Measurements from ENCODE around the gene SLC25A34. TPM values are rescaled to one million over a fixed set of nuclear protein-coding genes. Genes with fewer than 3 reads are reported as not detected.

SLC25A34 gene
- total RNA-seq, 2 donors from 2014 or later = 1.8 to 3.5 TPM

DNA sequence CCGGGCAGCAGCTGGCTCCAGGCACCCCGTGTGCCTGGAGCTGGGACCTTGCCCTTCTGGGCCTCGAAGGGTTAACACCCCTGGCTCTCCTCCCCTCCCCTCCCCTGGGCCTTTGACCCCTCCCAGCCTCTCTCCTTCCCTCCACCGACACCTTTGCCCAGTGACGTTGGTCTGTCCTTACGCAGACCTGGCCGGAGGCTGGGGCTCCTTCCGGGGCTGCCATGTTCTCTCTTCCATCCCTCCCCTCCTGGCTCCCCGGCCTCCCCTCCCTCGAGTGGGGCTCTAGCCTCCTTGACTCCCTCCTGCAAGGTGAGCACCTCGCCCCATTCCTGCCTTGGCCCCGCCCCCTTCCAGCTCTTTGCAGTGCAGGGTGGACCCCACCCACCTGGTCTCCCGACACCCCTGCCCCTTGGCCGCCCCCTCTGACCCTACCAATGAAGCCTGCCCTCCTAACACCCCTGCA is 6.3 kb downstream of the SLC25A34 start, which contains the start of gene TMEM82:
Gene TMEM82, plus strand, starts transcription at position 161 of the 463 bp plus-strand sequence. Its CDS starts 61 bp downstream, at position 222.
- Histone ChIP-seq H3K4me3 (ENCODE audit: low read length) (no peak within 1 kb of the TSS), H3K9ac (ENCODE audit: extremely low read depth, low read length, poor library complexity, severe bottlenecking) (no peak within 1 kb of the TSS), H3K27me3 (ENCODE audit: control insufficient read depth, insufficient read depth, low read length, poor library complexity, severe bottlenecking) (no peaks in the 10 kb centered on the region), H3K4me1 (ENCODE audit: control insufficient read depth, insufficient read depth, low read length) (no peaks in the 10 kb centered on the region), H3K9me3 (ENCODE audit: control insufficient read depth, low read length) (no peaks in the 10 kb centered on the region), H3K36me3 (ENCODE audit: control insufficient read depth, insufficient read depth, low read length) (no peaks in the 10 kb centered on the region), H3K27ac (ENCODE audit: low read depth, low read length) (no peak within 1 kb of the TSS)
- H3K27me3 Mint-ChIP-seq (ENCODE audit: insufficient read depth) = no peaks in the 10 kb centered on the region
- TF ChIP-seq, protein P1, sequence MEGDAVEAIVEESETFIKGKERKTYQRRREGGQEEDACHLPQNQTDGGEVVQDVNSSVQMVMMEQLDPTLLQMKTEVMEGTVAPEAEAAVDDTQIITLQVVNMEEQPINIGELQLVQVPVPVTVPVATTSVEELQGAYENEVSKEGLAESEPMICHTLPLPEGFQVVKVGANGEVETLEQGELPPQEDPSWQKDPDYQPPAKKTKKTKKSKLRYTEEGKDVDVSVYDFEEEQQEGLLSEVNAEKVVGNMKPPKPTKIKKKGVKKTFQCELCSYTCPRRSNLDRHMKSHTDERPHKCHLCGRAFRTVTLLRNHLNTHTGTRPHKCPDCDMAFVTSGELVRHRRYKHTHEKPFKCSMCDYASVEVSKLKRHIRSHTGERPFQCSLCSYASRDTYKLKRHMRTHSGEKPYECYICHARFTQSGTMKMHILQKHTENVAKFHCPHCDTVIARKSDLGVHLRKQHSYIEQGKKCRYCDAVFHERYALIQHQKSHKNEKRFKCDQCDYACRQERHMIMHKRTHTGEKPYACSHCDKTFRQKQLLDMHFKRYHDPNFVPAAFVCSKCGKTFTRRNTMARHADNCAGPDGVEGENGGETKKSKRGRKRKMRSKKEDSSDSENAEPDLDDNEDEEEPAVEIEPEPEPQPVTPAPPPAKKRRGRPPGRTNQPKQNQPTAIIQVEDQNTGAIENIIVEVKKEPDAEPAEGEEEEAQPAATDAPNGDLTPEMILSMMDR (conservative IDR thresholded peaks at IDR 0.05) = no peak
- H3K36me3 Mint-ChIP-seq (ENCODE audit: low read depth) = no peaks in the 10 kb centered on the region
- H3K27ac Mint-ChIP-seq = peak within 1 kb of the TSS; percentile 77
- H3K9me3 Mint-ChIP-seq = no peaks in the 10 kb centered on the region
- WGBS, 2 experiments (ENCODE audit: insufficient coverage in 1 of 2, insufficient read length in 1 of 2) = 55 to 67% methylated on average over 8 to 14 of the region's 14 CpGs
- H3K4me3 Mint-ChIP-seq = no peak within 1 kb of the TSS
- peaks cover 9% of the 10 kb centered on the region for H3K4me1 Mint-ChIP-seq
- peak; percentile 78 for DNase-seq

DNA sequence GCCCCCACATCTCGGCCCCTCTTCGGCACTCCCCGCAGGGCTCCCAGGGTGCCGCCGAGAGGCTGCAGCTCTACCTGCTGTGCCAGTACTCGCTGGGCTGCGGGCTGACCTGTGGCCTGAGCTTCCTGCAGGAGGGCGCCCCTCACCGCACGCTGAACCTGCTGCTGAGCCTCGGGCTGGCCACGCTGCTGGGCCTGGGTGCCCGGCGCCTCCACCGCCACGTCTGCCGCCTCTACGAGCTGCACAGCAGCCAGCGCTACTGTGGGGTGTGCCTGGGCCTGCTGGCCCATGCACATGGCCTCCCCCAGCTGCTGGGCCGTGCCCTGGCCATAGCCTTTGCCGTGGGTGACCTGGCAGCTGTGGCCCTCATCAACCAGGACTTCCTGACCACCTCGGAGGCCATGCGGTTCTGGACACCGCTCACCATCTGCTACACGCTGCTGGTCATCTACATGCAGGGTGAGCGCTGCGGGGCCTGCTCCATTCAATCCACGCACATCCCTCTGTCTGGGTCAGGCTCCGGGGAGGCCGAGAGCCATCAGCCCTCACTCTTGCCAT is 8.1 kb downstream of the SLC25A34 start:
- WGBS, 2 experiments (ENCODE audit: insufficient coverage in 1 of 2, insufficient read length in 1 of 2) = 89 to 92% methylated on average over 17 to 30 of the region's 30 CpGs
- no peaks in the 10 kb centered on the region for H3K27me3 Mint-ChIP-seq (ENCODE audit: insufficient read depth)
- Histone ChIP-seq H3K9me3 (ENCODE audit: control insufficient read depth, low read length) (no peaks in the 10 kb centered on the region), H3K9ac (ENCODE audit: extremely low read depth, low read length, poor library complexity, severe bottlenecking) (no peak overlapping the region), H3K27ac (ENCODE audit: low read depth, low read length) (no peak overlapping the region), H3K4me1 (ENCODE audit: control insufficient read depth, insufficient read depth, low read length) (no peaks in the 10 kb centered on the region), H3K36me3 (ENCODE audit: control insufficient read depth, insufficient read depth, low read length) (no peaks in the 10 kb centered on the region), H3K4me3 (ENCODE audit: low read length) (no peak overlapping the region), H3K27me3 (ENCODE audit: control insufficient read depth, insufficient read depth, low read length, poor library complexity, severe bottlenecking) (no peaks in the 10 kb centered on the region)
- DNase-seq = peak; percentile 56
- H3K36me3 Mint-ChIP-seq (ENCODE audit: low read depth) = no peaks in the 10 kb centered on the region
- H3K4me3 Mint-ChIP-seq = no peak overlapping the region
- TF ChIP-seq, protein P1 (conservative IDR thresholded peaks at IDR 0.05) = no peak
- peak overlapping the region; percentile 11 for H3K27ac Mint-ChIP-seq
- H3K4me1 Mint-ChIP-seq = peaks cover 5% of the 10 kb centered on the region
- H3K9me3 Mint-ChIP-seq = no peaks in the 10 kb centered on the region

DNA sequence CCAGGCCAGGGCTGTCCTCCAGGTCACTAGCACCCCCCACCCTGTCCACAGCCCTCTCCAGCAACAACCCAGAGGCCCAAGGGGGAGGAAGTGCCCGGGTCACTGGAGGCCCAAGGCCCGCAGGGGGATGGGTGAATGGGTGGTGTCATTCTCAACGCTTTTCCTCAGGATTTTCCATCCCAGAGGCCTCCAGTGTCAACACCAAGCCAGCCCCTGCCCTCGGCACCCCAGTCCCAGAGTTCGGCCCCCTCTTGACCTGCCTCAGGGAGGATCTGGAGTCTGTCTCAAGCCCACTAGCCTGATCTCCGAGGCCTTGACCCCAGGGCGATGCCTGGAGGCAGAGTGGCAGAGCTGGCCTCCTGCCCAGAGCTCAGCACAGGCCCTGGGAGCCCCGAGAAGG is 11.3 kb downstream of the SLC25A34 start:
- no peaks in the 10 kb centered on the region for H3K4me1 ChIP-seq (ENCODE audit: control insufficient read depth, insufficient read depth, low read length)
- Mint-ChIP-seq H3K27me3 (ENCODE audit: insufficient read depth) (no peaks in the 10 kb centered on the region), H3K4me3 (no peak overlapping the region), H3K27ac (no peak overlapping the region), H3K9me3 (no peaks in the 10 kb centered on the region), H3K36me3 (ENCODE audit: low read depth) (no peaks in the 10 kb centered on the region), H3K4me1 (no peaks in the 10 kb centered on the region)
- TF ChIP-seq, protein P1 (conservative IDR thresholded peaks at IDR 0.05) = no peak
- H3K4me3 ChIP-seq (ENCODE audit: low read length) = no peak overlapping the region
- DNase-seq = no peak
- no peak overlapping the region for H3K9ac ChIP-seq (ENCODE audit: extremely low read depth, low read length, poor library complexity, severe bottlenecking)
- H3K27ac ChIP-seq (ENCODE audit: low read depth, low read length) = no peak overlapping the region
- WGBS, 2 experiments (ENCODE audit: insufficient coverage in 1 of 2, insufficient read length in 1 of 2) = 90% methylated on average over 8 of the region's 8 CpGs; no CpG with 5 or more reads in 1 of the 2 experiments
- H3K27me3 ChIP-seq (ENCODE audit: control insufficient read depth, insufficient read depth, low read length, poor library complexity, severe bottlenecking) = no peaks in the 10 kb centered on the region
- no peaks in the 10 kb centered on the region for H3K36me3 ChIP-seq (ENCODE audit: control insufficient read depth, insufficient read depth, low read length)
- H3K9me3 ChIP-seq (ENCODE audit: control insufficient read depth, low read length) = no peaks in the 10 kb centered on the region
